Measurements from ENCODE around the gene KDM4B. TPM values are rescaled to one million over a fixed set of nuclear protein-coding genes. Genes with fewer than 3 reads are reported as not detected.

KDM4B gene
- total and polyA plus RNA-seq, 9 of the 15 experiments (the other 6 are each of a cell fraction or from before 2014, with no cell fraction given), result 0.21 to 29.9 (median 7.3) TPM

DNA sequence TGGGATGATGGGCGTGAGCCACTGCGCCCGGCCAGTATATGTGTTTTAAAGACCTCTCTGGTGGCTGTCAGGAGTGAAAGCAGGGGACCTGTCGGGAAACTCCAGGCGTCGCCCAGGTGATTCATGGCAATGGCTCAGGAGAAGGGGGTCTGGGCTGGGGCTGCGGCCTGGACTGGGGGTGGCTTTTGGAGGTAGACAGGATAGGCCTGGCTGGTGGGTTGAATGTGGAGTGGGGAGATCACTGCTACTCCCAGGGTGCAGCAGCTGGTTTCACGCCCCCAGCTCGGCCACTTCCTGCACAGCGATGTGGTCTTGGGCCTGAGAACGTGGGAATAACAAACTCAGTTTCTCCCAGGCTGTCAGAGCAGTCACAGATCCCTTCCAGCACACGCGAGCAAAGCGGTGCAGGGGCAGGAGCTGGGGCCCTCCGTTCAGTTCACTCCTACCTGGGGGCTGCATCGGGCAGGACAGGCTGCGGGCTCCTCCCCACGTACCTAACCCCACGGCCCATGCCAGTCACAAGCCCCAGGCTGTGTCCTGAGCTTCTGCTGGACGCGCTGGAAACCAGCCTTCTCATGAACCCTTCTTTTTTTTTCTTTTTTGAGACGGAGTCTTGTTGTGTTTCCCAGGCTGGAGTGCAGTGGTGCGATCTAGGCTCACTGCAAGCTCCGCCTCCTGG, 18.9 kb downstream of the KDM4B start:
- ATAC-seq (peak; percentile 13; the same call in 1 of the 3 replicates), FAIRE-seq (no peak), DNase-seq (ENCODE audit: extremely low read depth in 1 of 4, low spot score in 3 of 4) (no peak)
- BruUV-seq (replicated peaks), result no TSS peak
- Histone ChIP-seq H3K79me2 (ENCODE audit: control insufficient read depth, insufficient read depth, low read length) (peaks cover 80% of the 10 kb centered on the region), H3K9ac (ENCODE audit: insufficient read depth in 1 of 2, low read depth in 2 of 2, low read length in 2 of 2) (peak overlapping the region in 1 of 2 experiments; percentile 86; a peak in 2 of 4 replicates), H3K27me3 (ENCODE audit: control insufficient read depth in 2 of 2, insufficient read depth in 2 of 2, low read length in 2 of 2) (no peaks in the 10 kb centered on the region), H3K9me3 (replicated peaks; ENCODE audit: control insufficient read depth, insufficient read depth, low read depth, low read length) (no peaks in the 10 kb centered on the region), H3K4me3 (no peak overlapping the region), H4K20me1 (replicated peaks; ENCODE audit: control insufficient read depth, insufficient read depth, low read length) (peaks cover 82% of the 10 kb centered on the region), H3K27ac (ENCODE audit: extremely low read depth, low read depth, low read length) (no peak overlapping the region), H3K4me1 (replicated peaks in 1 of 2; ENCODE audit: control insufficient read depth in 2 of 2, insufficient read depth in 2 of 2, low read length in 2 of 2) (peaks cover 27 to 58% of the 10 kb centered on the region in 2 experiments), H3K36me3 (ENCODE audit: control insufficient read depth, insufficient read depth, low read length) (no peaks in the 10 kb centered on the region), H3K9me1 (ENCODE audit: control insufficient read depth, insufficient read depth, low read length) (peaks cover 18% of the 10 kb centered on the region), H3K4me2 (ENCODE audit: insufficient read depth, low read length) (no peak overlapping the region), H2AFZ (ENCODE audit: low read depth, low read length) (no peak overlapping the region)
- 58% methylated on average over 20 of the region's 24 CpGs for WGBS (ENCODE audit: insufficient coverage, low coverage, missing lambda C conversion rate)
- POLR2A ChIA-PET, result interaction anchor here (0.6 to 3.1 kb wide), 8 partner anchors 8 to 49 kb away, joined by 3 to 10 read pairs (median 4); partner anchors contain the start of gene KDM4B
- in situ Hi-C loops (cut with MboI) (no loop called here), intact Hi-C loops (cut with micrococcal nuclease) (no loop called here)
- TF ChIP-seq POLR2G (IDR thresholded peaks at IDR 0.05; ENCODE audit: low read depth, low read length) (0 out of 2 replicates have a peak, but pooled peaks have one; percentile 23), SP2 (IDR thresholded peaks at IDR 0.05; ENCODE audit: extremely low read depth, low read depth, low read length, poor library complexity, severe bottlenecking) (no peak)
- TF ChIP-seq, protein P1, sequence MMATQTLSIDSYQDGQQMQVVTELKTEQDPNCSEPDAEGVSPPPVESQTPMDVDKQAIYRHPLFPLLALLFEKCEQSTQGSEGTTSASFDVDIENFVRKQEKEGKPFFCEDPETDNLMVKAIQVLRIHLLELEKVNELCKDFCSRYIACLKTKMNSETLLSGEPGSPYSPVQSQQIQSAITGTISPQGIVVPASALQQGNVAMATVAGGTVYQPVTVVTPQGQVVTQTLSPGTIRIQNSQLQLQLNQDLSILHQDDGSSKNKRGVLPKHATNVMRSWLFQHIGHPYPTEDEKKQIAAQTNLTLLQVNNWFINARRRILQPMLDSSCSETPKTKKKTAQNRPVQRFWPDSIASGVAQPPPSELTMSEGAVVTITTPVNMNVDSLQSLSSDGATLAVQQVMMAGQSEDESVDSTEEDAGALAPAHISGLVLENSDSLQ (IDR thresholded peaks at IDR 0.05), result 0 out of 2 replicates have a peak, but pooled peaks have one; percentile 4
- CTCF ChIA-PET (ENCODE audit: low intra/inter-chr PET ratio), result no interaction called here
